HS-27A (cell line): ENCODE data around the gene KRTAP5-2.
"Not testable (repeated sequence)": the region's sequence is repeated elsewhere in the genome, so short reads cannot be mapped to it uniquely, and the experiment has no call there.

Source experiments
- DNase-seq: peaks from one replicate; pipeline ENCODE4 v3.0.0-alpha.2; 2012; ENCODE audit warnings: low read depth, missing footprints

KRTAP5-2 gene

DNA sequence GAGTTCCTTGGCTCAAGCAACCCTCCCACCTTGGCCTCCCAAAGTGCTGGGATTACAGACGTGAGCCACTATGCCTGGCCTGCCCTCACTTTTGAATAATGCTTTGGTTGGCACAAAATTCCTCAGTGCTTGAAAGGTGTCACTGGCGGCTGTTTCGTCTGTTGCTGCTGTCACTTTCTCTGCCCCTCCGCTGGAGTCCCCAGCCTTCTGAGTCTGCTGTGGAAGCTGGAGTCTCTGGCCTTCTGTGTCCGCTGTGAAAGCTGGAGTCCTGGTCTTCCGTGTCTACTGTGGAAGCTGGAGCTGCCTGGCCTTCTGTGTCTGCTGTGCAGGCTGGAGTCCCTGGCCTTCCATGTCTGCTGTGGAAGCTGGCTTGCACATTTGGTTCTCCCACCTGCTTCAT is 8.1 kb downstream of the KRTAP5-2 start:
- DNase-seq: no peak

DNA sequence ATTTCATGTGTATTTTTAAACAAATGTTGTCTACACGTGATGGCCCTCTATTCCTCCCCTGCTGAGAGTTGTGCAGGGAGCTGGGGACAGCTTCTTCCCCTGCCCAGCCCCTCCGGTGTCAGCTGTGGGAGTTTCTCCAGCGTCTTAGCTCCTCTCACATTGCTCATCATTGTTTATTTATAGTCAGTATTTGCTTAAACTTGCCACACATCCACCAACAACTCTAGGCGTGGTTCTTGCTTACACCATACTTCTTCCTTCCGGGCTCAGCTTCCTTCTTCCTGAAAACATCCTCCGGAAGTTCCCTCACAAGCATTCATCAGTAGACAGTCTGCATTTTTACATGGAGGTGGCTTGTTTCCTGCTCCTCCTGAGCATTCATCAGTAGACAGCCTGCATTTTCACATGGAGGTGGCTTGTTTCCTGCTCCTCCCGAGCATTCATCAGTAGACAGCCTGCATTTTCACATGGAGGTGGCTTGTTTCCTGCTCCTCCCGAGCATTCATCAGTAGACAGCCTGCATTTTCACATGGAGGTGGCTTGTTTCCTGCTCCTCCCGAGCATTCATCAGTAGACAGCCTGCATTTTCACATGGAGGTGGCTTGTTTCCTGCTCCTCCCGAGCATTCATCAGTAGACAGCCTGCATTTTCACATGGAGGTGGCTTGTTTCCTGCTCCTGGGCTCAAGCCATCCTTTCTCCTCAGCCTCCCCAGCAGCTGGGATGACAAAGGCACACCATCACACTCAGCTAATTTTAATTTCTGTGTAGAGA is 8.7 kb downstream of the KRTAP5-2 start:
- not testable (repeated sequence) for DNase-seq

DNA sequence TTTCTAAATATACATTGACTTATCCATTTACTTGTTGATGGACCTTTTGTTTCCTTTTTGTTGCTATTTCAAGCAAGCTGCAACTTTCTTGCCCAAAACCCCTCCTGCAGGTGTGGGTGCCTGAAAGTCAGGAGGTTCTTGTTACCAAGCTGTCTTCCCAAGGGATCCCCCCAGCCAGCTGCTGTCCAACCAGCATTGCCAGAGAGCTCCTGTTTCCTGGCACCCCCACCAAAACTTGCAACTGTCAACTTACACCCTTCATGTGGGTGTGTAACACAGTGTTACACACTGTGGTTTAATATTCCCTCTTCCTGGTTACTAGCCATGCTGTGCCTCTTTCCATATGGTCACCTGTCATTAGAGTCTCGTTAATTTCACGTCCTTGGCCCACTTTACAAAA is 11.4 kb downstream of the KRTAP5-2 start:
- no peak for DNase-seq

DNA sequence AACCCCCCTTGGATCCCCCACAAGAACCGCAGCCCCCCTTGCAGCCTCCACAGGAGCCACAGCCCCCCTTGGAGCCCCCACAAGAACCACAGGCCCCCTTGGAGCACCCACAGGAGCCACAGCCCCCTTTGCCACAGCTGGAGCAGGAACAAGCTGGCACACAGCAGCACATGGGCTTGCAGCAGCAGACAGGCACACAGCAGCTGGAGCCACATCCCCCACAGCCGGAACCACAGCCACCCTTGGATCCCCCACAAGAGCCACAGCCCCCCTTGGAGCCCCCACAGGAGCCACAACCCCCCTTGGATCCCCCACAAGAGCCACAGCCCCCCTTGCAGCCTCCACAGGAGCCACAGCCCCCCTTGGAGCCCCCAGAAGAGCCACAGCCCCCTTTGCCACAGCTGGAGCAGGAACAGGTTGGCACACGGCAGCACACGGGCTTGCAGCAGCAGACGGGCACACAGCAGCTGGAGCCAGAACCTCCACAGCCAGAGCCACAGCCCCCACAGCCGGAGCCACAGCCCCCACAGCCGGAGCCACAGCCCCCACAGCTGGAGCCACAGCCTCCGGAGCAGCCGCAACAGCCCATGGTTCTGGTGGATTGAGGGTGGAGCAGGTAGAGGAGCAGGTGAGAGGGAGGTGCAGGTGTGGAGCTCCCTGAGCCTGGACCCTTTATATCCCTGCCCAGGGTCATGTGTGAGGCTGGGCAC is 13.3 kb downstream of the KRTAP5-2 start, which contains the start of gene KRTAP5-1:
KRTAP5-1 (minus strand) TSS at position 623 of the 710 bp plus-strand sequence; CDS start at position 589, 34 bp downstream.
- not testable (repeated sequence) for DNase-seq

DNA sequence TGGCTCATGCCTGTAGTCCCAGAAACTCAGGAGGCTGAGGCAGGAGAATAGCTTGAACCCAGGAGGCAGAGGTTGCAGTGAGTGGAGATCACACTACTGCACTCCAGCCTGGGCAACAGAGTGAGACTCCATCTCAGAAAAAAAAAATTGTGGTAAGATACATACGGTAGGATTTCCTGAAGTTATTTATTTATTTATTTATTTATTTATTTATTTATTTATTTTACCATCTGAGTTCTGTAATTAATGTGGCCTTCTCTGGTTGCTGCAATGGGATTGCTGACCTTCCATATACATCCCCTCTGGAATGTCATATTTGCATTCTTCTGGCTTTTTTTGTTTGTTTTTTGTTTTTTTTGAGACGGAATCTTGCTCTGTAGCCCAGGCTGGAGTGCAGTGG is 15.2 kb downstream of the KRTAP5-2 start:
- DNase-seq: not testable (repeated sequence)

DNA sequence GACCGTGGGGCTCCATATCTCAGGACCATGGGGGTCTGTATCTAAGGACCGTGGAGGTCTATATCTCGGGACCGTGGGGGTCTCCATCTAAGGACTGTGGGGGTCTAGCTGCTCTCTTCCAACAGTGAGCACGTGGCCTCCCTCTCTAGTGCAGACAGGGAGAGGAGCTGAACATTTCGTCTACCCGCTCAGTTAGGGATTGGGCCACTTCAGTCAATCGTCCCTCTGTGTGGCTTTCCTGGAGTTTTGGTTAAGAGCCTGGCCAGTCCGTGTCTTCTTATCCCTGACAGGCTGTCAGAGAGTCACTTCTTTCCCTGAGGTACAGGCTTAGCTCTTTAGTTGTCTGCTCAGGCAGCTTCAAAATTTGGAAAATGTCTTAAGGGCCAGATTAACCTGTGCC is 16.1 kb downstream of the KRTAP5-2 start:
- no peak for DNase-seq

DNA sequence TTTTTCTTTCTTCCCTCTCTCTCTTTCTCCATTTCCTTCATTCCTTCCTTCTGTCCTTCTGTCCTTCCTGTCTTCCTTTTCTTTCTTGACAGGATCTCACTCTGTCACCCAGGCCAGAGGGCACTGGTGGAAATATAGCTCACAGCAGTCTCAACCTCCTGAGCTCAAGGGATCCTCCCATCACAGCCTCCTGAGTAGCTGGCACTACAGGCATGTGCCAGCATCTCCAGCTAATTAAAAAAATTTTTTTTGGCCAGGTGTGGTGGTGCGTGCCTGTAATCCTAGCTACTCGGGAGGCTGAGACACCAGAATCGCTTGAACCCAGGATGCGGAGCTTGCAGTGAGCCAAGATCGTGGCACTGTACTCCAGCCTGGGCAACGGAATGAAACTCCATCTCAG is 21.3 kb downstream of the KRTAP5-2 start:
- no peak for DNase-seq

DNA sequence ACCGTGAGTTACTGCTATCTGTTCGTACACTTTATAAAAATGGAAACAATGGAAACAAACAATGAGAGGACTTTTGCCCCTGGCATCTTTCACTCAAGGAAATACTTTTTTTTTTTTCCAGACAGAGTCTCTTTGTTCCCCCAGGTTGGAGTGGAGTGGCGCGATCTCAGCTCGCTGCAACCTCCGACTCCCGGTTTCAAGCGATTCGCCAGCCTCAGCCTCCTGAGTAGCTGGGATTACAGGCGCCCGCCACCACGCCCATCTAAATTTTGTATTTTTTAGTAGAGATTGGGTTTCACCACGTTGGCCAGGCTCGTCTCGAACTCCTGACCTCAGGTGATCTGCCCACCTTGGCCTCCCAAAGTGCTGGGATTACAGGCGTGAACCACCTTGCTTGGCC is 22.3 kb downstream of the KRTAP5-2 start:
- not testable (repeated sequence) for DNase-seq

DNA sequence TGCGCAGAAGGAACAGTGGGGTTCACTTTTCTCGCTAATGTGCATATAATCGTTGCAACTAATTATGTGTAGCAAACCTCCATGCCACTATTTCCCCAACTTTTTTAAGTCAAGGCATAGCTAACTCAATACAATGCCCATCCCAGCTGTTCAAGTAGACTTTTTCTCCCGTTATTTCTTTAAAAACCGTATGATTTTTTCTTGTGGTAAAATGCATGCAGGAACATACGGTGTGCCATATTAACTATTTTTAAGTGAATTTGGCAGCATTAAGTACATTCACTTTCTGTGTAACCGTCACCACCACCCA is 23.2 kb downstream of the KRTAP5-2 start:
- DNase-seq: no peak

DNA sequence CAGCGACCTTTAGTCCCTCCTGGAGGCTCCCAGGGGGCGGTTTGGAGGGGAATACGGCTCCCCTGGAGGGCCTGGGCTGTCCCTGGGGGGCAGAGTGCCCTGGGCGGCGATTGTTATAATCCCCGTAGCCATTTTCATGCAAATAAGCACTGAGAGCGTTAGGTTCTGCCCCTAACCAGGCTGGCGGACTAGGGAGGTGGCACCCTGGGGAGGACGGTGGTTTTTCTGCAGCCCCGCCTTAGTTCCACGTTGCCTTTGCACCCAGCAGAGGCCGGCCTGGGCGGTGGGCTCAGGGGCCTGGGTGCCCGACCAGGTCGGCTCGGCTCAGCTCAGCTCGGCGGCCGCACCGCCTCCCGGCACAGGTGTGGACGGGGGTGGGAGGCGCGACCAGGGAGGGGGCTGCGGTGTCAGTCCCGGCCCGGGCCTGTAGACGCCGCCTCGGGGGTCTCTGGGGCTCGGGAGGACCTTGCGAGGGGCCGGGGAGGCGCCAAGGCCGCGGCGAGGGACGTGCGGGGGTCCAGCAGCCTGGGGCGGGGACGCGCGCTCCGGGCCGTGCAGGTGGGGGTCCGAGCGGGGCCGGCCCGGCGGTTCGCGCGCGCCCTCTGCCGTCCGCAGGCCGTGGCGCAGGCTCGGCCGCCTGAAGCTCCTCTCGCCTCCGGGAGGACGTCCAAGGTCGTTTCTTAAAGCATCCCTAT is 23.7 kb downstream of the KRTAP5-2 start:
- DNase-seq: no peak

DNA sequence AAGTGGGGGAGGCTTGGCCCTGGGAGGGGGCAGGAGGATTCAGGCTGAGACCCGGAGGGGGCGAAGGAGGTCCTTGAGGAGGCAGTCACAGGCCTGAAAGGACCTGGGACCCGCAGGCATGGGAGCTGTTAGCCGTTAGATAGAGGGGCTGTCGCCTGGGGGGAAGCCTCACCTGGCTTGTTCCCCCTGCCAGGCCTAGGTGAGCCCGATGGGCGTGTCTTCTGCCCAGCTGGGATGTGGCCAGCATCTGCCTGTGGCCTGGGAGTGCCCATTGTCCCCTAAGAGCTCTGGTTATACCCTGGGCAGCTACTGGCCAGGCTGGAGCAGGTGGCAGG is 24.2 kb downstream of the KRTAP5-2 start:
- no peak for DNase-seq

DNA sequence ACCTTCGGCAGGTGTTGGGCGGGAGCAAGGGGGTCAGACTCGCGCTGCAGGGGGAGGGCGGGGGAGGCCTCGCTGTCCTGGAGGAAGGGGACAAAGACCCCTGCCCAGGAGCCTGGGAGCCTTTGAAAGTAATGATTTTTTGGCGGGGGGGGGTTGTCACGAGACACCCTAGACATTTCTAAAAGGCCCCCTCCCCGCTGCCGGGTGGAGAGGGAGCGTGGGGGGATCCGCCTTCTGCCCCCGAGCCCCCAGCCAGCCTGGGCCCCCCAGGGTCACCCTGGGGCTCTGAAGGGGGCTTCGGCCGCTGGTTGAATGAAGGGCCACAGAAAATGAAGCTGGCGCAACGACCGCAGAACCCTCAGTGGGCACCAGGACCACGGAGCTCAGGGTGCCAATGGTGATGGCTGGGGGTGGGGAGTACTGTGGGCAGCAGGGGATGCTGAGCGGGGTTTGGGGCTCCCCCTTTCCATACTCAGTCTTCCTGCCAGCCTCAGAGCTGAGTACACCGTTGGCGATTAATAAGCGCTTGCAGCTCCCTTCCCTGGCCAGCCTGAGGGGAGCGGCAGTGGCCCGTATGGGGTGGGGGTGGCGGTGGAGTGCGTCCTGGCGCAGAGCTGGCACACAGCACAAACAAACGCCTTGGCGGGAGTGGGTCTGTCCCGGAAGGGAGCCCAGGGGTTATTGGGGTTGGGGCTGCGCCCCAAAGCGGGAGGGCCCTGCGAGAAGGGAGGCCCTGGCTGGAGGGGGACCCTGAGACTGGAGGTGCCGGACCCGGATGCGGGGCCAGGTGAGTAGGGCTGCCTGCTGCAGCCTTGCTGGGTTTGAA is 24.8 kb downstream of the KRTAP5-2 start:
- no peak for DNase-seq

DNA sequence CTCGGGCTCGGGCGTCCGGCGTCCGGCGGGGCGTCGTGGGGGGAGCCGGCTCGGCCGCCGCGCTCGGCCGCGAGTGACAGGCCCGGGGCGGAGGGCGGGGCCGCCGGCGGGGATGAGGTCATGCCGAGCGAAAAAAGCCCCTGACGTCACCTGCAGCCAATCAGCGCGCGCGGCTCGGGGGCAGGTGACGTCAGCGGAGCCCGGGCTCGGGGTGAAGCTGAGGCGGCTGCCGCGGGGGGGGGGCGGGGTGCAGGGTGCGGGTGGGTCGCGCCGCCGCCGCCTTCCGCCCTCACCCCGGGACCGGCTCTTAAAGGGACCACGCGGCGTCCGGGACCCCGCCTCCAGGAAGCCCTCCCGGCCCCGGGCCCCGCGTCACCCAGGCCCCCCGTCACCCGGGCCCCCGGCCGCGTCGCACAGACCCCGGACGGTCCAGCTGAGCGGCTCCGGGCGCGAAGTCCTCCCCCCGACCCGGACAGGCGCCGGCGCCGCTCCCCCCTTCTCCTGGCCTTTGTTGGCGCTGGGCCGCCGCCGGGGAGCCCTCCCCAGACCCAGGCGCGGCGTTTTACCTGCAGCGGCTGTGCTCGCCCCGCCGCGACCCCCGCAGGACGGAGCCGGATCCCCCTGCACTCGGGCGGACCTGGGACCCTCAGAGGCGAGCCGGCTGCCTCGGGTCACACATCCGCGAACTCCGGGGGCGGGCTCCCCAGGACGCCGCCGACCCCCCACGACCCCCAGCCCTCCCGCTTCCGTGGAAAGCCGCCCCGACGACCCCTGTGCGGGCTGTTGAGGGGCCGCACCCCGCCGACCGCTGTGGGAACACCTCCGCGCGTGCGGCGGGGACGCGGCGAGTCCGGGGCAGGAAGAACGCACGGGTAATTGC is 25.7 kb downstream of the KRTAP5-2 start, which contains the start of gene DUSP8:
DUSP8 (minus strand) TSS at position 75 of the 880 bp plus-strand sequence. CDS start 6,445 bp downstream, outside the sequence.
- DNase-seq: peak; percentile 38

DNA sequence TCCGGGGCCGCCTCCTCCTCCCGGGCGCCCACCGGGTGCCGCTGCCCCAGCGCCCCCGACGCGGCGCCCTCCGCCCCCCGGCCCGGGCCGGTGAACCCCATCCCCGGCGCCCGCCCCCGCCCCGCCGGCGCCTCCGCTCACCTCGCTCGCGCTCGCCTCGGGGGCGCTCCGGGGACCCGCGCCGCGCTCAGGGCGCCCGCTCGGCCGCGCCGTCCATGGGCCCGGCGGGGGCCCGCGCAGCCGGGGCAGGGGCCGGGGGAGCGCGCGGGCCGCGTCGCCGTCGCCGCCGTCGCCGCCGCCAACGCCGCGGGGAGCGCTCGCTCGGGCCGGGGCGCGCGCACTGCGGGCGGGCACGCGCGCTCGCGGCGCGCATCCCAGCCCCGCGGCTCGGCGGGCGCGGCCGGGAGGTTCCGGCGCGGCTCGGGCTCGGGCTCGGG is 26.3 kb downstream of the KRTAP5-2 start:
- no peak for DNase-seq

DNA sequence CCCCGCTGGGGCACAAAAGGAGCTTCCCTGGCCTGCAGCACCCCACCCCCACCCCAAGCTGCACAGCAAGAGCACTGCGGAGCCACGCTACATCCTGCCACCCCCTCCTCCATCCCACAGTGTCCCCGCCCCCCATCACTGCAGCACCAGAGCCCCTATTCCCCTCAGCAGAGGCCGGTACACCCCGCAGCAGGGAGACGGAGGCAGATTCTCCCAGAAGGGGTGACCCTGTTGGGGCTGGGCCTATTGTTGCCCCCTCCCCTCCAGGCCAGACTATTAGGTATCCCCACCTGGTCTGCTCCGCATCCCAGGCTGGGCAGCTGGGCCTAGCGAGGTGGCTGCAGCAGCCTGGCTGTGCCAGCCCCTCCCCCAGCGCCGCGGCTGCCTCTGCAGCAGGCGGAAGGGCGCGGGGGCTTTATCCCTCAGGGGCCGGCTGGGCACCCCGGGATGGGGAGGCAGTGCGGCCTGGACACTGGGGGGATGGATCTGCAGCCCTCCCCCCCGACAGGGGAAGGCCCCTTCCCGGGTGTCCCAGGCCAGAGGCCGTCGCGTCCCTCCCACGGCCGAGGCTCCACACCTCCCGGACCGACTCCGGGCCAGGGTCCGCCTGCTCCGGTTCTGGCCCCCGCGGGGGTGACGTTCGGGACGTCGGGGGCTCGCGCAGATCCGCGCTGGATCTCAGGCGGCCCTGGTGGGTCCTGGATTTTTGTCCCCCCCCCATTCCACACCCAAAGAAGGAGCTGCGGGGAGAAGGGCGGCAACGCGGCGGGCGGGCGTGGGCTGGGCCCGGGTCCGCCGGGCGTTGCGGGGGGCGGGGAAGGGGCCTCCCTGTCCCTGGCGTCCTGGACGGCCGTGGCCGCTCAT is 27.0 kb downstream of the KRTAP5-2 start:
- DNase-seq: no peak

DNA sequence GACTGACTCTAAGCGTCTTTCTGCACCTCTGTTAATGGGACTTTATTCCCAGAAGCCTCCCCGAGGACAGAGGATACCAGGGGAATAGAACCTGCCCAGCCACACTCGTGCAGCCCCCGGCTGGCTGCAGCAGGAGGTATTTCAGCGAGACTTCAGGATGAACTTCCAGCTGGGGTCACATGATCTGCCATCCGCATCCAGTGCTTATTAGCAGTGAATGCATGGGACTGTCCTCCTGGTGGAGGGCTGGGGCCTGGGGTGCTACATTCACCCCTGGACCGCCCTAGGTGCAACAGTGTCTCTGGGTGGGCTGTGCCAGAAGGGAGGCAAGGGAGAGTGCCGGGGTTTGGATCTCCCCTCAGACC is 27.6 kb downstream of the KRTAP5-2 start:
- no peak for DNase-seq

DNA sequence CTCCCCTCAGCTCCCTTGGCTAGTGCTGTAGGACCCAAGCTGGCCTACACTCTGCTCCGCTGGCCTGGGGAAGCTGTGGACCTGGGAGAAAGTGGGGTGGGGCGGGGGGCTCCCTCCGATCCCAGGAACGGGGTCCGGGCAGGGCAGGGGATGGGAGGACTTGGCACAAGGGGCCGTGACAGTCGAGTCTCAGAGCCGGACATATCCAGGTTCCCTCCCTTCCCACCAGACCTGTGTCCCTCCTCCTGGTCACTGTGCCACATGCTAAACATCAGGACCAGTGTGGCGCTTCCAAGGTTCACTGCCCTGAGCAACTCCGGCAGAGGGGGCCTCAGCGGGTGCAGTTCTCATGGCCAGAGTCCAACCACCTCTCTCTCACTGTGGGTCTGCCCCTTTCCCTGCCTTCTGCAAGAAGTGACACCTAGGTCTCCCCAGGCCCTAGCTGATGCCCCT is 28.1 kb downstream of the KRTAP5-2 start:
- no peak for DNase-seq

DNA sequence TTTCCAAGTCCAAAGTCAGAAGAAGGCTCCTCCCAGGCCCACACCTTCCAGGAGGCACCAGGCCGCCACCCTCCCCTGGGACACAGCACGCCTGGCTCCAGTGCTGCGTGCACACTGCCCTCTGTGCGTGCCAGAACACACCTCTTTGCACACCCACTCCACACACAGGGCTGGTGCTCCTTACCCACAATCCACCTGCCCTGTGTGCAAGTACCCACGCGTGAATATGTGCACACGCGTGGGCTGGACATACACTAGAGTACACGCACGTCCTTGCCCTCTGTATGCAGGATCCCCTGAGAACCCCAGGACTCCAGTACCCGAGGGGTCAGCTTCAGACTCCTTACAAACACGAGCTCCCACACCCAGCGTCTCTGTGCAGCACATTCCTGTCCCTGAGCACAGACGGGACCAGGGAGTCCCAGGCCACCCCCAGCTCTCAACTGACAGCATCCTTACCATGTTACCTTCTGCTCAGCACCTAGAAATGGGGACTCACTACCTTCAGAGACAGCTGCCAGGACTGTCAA is 28.8 kb downstream of the KRTAP5-2 start:
- DNase-seq: no peak

DNA sequence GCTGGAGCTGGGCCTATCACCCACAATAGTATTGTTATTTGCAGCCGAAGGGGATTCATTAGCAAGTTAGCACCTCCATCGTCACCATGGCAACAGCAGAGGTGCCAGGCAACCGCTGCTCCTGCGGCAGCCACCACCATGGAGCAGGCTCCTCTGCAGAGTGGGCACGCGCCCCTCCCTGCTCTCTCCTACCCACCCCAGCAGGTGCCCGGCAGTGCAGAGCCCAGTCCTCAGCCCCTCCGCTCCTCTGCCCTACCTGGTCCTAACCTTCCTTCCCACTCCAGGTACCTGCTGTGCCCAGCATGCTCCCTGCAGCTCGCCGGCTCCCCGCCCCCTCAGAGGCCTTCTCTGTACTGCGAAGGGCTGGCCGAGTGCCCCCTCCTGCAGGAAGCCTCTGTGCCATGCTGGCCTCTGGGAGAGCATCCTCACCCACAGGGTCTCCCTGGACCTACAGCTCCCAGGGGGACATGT is 29.6 kb downstream of the KRTAP5-2 start:
- no peak for DNase-seq

DNA sequence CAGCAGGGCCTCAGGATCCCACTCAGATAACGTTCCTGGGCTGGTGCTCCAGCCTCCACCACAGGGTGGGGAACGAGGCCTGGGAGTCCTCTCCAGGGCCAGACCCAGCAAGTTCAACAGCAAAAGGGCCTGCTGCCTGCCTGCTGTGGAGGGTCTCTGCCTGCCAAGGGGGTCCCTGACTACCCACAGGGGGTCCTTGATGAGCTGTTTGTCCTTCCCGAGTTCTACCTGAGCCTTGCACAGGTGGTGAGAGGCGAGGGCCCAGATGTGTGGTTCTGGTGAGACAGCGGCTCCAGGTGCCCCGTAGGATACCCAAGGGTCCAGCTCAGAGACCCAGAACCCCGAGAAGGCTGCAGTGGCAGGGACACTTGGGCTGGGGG is 30.4 kb downstream of the KRTAP5-2 start:
- no peak for DNase-seq
